ENCODE data around the gene ZNF516. TPM values are rescaled to one million over a fixed set of nuclear protein-coding genes. Genes with fewer than 3 reads are reported as not detected.

Gene ZNF516
- total RNA-seq, 3 donors from 2014 or later (not counting 1 experiment from before 2014, with no cell fraction given), result 49.1 to 60.0 (median 52.4) TPM

- Mint-ChIP-seq H3K9me3 (no peaks in the 10 kb centered on the region), H3K4me1 (peaks cover 42 to 58% of the 10 kb centered on the region in 2 donors), H3K27ac (no peak overlapping the region), H3K36me3 (peaks cover 6% of the 10 kb centered on the region), H3K27me3 (ENCODE audit: low read depth in 2 of 2) (no peaks in the 10 kb centered on the region), H3K4me3 (no peak overlapping the region)
- no peak for TF ChIP-seq CTCF (IDR thresholded peaks at IDR 0.05)
- 70% methylated on average over 26 of the region's 30 CpGs for WGBS (ENCODE audit: insufficient coverage)
- Histone ChIP-seq H3K4me3 (ENCODE audit: low read length) (no peak overlapping the region), H3K36me3 (ENCODE audit: control insufficient read depth, insufficient read depth, low read length) (no peaks in the 10 kb centered on the region), H3K27ac (ENCODE audit: low read length) (no peak overlapping the region), H3K9me3 (ENCODE audit: control insufficient read depth, insufficient read depth, low read length) (no peaks in the 10 kb centered on the region), H3K4me1 (ENCODE audit: control insufficient read depth, insufficient read depth, low read length) (peaks cover 34% of the 10 kb centered on the region), H3K27me3 (ENCODE audit: control insufficient read depth, insufficient read depth, low read length) (no peaks in the 10 kb centered on the region)
- intact Hi-C loops (cut with micrococcal nuclease), result no loop called here
- DNase-seq, result no peak
- no peak for ATAC-seq
Measured at GRCh38 chr18:76384114-76384790, 110.8 kb downstream of the ZNF516 start.

GRCh38 chr18:76383636-76384035 lies 111.4 kb downstream of the ZNF516 start:
- peaks cover 28% of the 10 kb centered on the region for H3K4me1 ChIP-seq (ENCODE audit: control insufficient read depth, insufficient read depth, low read length)
- DNase-seq (no peak), ATAC-seq (no peak)
- WGBS (ENCODE audit: insufficient coverage), result 85% methylated on average over 13 of the region's 13 CpGs
- no peaks in the 10 kb centered on the region for H3K9me3 ChIP-seq (ENCODE audit: control insufficient read depth, insufficient read depth, low read length)
- Mint-ChIP-seq H3K27ac (peak overlapping the region in 1 of 2 donors; percentile 67), H3K36me3 (peaks cover 6% of the 10 kb centered on the region), H3K27me3 (ENCODE audit: low read depth in 2 of 2) (no peaks in the 10 kb centered on the region), H3K4me3 (no peak overlapping the region), H3K9me3 (no peaks in the 10 kb centered on the region), H3K4me1 (peaks cover 36 to 52% of the 10 kb centered on the region in 2 donors)
- H3K27me3 ChIP-seq (ENCODE audit: control insufficient read depth, insufficient read depth, low read length), result no peaks in the 10 kb centered on the region
- intact Hi-C loops (cut with micrococcal nuclease), result no loop called here
- H3K36me3 ChIP-seq (ENCODE audit: control insufficient read depth, insufficient read depth, low read length), result no peaks in the 10 kb centered on the region
- TF ChIP-seq CTCF (IDR thresholded peaks at IDR 0.05), result no peak
- no peak overlapping the region for H3K27ac ChIP-seq (ENCODE audit: low read length)
- no peak overlapping the region for H3K4me3 ChIP-seq (ENCODE audit: low read length)

GRCh38 chr18:76382275-76382674 lies 112.8 kb downstream of the ZNF516 start:
- Histone ChIP-seq H3K27me3 (ENCODE audit: control insufficient read depth, insufficient read depth, low read length) (no peaks in the 10 kb centered on the region), H3K9me3 (ENCODE audit: control insufficient read depth, insufficient read depth, low read length) (no peaks in the 10 kb centered on the region), H3K27ac (ENCODE audit: low read length) (no peak overlapping the region), H3K4me3 (ENCODE audit: low read length) (no peak overlapping the region), H3K4me1 (ENCODE audit: control insufficient read depth, insufficient read depth, low read length) (peaks cover 21% of the 10 kb centered on the region), H3K36me3 (ENCODE audit: control insufficient read depth, insufficient read depth, low read length) (no peaks in the 10 kb centered on the region)
- DNase-seq (no peak), ATAC-seq (no peak)
- peaks cover 6% of the 10 kb centered on the region for H3K36me3 Mint-ChIP-seq
- no peak for TF ChIP-seq CTCF (IDR thresholded peaks at IDR 0.05)
- WGBS (ENCODE audit: insufficient coverage), result 95% methylated on average over 8 of the region's 8 CpGs
- H3K4me3 Mint-ChIP-seq, result no peak overlapping the region
- H3K27me3 Mint-ChIP-seq (ENCODE audit: low read depth in 2 of 2), result no peaks in the 10 kb centered on the region
- peaks cover 23 to 39% of the 10 kb centered on the region in 2 donors for H3K4me1 Mint-ChIP-seq
- intact Hi-C loops (cut with micrococcal nuclease), result no loop called here
- no peaks in the 10 kb centered on the region for H3K9me3 Mint-ChIP-seq
- no peak overlapping the region for H3K27ac Mint-ChIP-seq
